Osteoblast (primary cell): ENCODE results near the gene PARD3B. TPM values are rescaled to one million over a fixed set of nuclear protein-coding genes. Genes with fewer than 3 reads are reported as not detected.

Experiments
- DNase-seq: peaks from one replicate; pipeline ENCODE4 v3.0.0; 2011; ENCODE audit warnings: low spot score, mixed read lengths; ENCODE audit not compliant: insufficient read length; ENCODE audit errors: missing footprints
- H2AFZ ChIP-seq: 2 replicates; pipeline ENCODE4 v1.6.0; 2011; ENCODE audit warnings: mild to moderate bottlenecking, low read length
- H3K27ac ChIP-seq: 2 replicates; pipeline ENCODE4 v1.5.1; 2011; ENCODE audit warnings: mild to moderate bottlenecking, low read depth, low read length, moderate library complexity
- H3K27me3 ChIP-seq: 2 replicates; pipeline ENCODE4 v1.6.0; 2012; ENCODE audit warnings: mild to moderate bottlenecking, control low read depth, inconsistent platforms, low read length, moderate library complexity; ENCODE audit not compliant: insufficient read depth
- H3K36me3 ChIP-seq: 2 replicates; pipeline ENCODE4 v1.5.1; 2011; ENCODE audit warnings: mild to moderate bottlenecking, low read length, control low read depth, moderate library complexity; ENCODE audit not compliant: insufficient read depth
- H3K4me1 ChIP-seq: 2 replicates; pipeline ENCODE4 v1.5.1; 2011; ENCODE audit warnings: mild to moderate bottlenecking, low read length, control low read depth, moderate library complexity; ENCODE audit not compliant: insufficient read depth
- H3K4me2 ChIP-seq: 2 replicates; pipeline ENCODE4 v1.6.0; 2011; ENCODE audit warnings: mild to moderate bottlenecking, low read length; ENCODE audit not compliant: insufficient read depth
- H3K4me3 ChIP-seq: fragments of 200-600 bp; sonication (generic); 3 replicates; pipeline ENCODE4 v1.5.1; 2012; ENCODE audit warnings: mild to moderate bottlenecking, low read length, inconsistent platforms; ENCODE audit not compliant: insufficient read depth
- H3K79me2 ChIP-seq: 2 replicates; pipeline ENCODE4 v1.6.0; 2012; ENCODE audit warnings: mild to moderate bottlenecking, low read length, control low read depth, inconsistent platforms; ENCODE audit not compliant: insufficient read depth
- H3K9me3 ChIP-seq: 2 replicates; pipeline ENCODE4 v1.5.1; 2011; ENCODE audit warnings: low read depth, low read length, control low read depth
- H4K20me1 ChIP-seq: 2 replicates; pipeline ENCODE4 v1.6.0; 2012; ENCODE audit warnings: mild to moderate bottlenecking, low read length, control low read depth; ENCODE audit not compliant: insufficient read depth
- total RNA-seq: library from RNA; depleted of rRNA; stranded (reverse); fragments of >200 nt; gene quantifications from 2 replicates; pipeline ENCODE4 v1.2.3, GENCODE V29; 2012
- TF ChIP-seq, protein P1 (sequence below): IDR thresholded peaks from 2 replicates; pipeline ENCODE4 v1.5.1; 2011; ENCODE audit warnings: mild to moderate bottlenecking, low read depth, low read length, moderate library complexity; ENCODE audit errors: extremely low read depth

Gene PARD3B
- total RNA-seq, 1 donor = 22.4 TPM

- Histone ChIP-seq H3K27ac (no peak overlapping the region), H3K79me2 (no peaks in the 10 kb centered on the region), H3K4me1 (no peaks in the 10 kb centered on the region), H3K4me2 (no peak overlapping the region), H3K27me3 (no peaks in the 10 kb centered on the region), H2AFZ (no peak overlapping the region), H3K4me3 (no peak overlapping the region), H3K9me3 (peaks cover 3% of the 10 kb centered on the region), H4K20me1 (no peaks in the 10 kb centered on the region), H3K36me3 (no peaks in the 10 kb centered on the region)
- TF ChIP-seq, protein P1, sequence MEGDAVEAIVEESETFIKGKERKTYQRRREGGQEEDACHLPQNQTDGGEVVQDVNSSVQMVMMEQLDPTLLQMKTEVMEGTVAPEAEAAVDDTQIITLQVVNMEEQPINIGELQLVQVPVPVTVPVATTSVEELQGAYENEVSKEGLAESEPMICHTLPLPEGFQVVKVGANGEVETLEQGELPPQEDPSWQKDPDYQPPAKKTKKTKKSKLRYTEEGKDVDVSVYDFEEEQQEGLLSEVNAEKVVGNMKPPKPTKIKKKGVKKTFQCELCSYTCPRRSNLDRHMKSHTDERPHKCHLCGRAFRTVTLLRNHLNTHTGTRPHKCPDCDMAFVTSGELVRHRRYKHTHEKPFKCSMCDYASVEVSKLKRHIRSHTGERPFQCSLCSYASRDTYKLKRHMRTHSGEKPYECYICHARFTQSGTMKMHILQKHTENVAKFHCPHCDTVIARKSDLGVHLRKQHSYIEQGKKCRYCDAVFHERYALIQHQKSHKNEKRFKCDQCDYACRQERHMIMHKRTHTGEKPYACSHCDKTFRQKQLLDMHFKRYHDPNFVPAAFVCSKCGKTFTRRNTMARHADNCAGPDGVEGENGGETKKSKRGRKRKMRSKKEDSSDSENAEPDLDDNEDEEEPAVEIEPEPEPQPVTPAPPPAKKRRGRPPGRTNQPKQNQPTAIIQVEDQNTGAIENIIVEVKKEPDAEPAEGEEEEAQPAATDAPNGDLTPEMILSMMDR = no peak
- no peak for DNase-seq
Measured at GRCh38 chr2:205520311-205520710, 975.0 kb downstream of the PARD3B start.

DNA sequence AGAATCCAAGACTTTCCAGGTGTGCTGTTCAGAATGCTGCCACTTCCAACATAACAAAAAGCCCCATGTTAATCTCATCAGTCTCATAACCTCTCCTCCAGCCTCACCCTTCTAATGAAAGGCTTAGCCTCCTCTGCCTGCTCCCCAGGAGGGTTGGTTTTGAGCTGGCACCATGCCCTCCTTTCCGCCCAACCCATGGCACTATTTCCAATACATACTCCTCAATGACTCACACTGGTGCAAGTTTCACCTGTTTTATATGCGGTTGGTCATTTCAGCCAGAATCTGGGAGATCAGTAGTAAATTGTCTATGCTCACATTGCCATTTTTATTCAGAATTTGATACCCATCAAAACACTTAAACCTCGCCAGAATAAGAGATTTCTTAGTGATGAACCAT is 979.4 kb downstream of the PARD3B start:
- no peaks in the 10 kb centered on the region for H3K9me3 ChIP-seq
- H3K79me2 ChIP-seq = no peaks in the 10 kb centered on the region
- H3K27ac ChIP-seq = no peak overlapping the region
- no peaks in the 10 kb centered on the region for H3K4me1 ChIP-seq
- H3K36me3 ChIP-seq = no peaks in the 10 kb centered on the region
- H3K27me3 ChIP-seq = no peaks in the 10 kb centered on the region
- no peak overlapping the region for H3K4me3 ChIP-seq
- no peaks in the 10 kb centered on the region for H4K20me1 ChIP-seq
- H2AFZ ChIP-seq = no peak overlapping the region
- TF ChIP-seq, protein P1 = no peak
- DNase-seq = no peak
- H3K4me2 ChIP-seq = no peak overlapping the region

GRCh38 chr2:205527801-205528200 is 982.5 kb downstream of the PARD3B start:
- no peak overlapping the region for H3K4me2 ChIP-seq
- no peaks in the 10 kb centered on the region for H3K9me3 ChIP-seq
- H3K36me3 ChIP-seq = no peaks in the 10 kb centered on the region
- no peak overlapping the region for H3K27ac ChIP-seq
- no peaks in the 10 kb centered on the region for H3K79me2 ChIP-seq
- no peak overlapping the region for H3K4me3 ChIP-seq
- H4K20me1 ChIP-seq = no peaks in the 10 kb centered on the region
- no peaks in the 10 kb centered on the region for H3K27me3 ChIP-seq
- DNase-seq = peak; percentile 62
- no peaks in the 10 kb centered on the region for H3K4me1 ChIP-seq
- TF ChIP-seq, protein P1 = no peak
- no peak overlapping the region for H2AFZ ChIP-seq

- Histone ChIP-seq H3K79me2 (no peaks in the 10 kb centered on the region), H3K36me3 (no peaks in the 10 kb centered on the region), H3K4me2 (no peak overlapping the region), H4K20me1 (no peaks in the 10 kb centered on the region), H3K27me3 (no peaks in the 10 kb centered on the region), H3K27ac (no peak overlapping the region), H2AFZ (no peak overlapping the region), H3K4me3 (no peak overlapping the region), H3K9me3 (no peaks in the 10 kb centered on the region), H3K4me1 (no peaks in the 10 kb centered on the region)
- TF ChIP-seq, protein P1 = no peak
- no peak for DNase-seq
Measured at GRCh38 chr2:205531072-205531471, 985.8 kb downstream of the PARD3B start.
